Chondrocyte (in vitro differentiated cells): Measurements from ENCODE around the gene CNTN6. TPM values are rescaled to one million over a fixed set of nuclear protein-coding genes. Genes with fewer than 3 reads are reported as not detected.
"Not testable (repeated sequence)": the region's sequence is repeated elsewhere in the genome, so short reads cannot be mapped to it uniquely, and the experiment has no call there.

Experiments used
- DNase-seq: peaks from one replicate; pipeline ENCODE4 v3.0.0; 2021; ENCODE audit warnings: mixed read lengths, low spot score
- H3K27ac Mint-ChIP-seq: one replicate; pipeline ENCODE4 v1.8.0; 2021; ENCODE audit warnings: mild to moderate bottlenecking, moderate library complexity, mixed read lengths; ENCODE audit not compliant: unreplicated experiment
- H3K27me3 Mint-ChIP-seq: 2 replicates; pipeline ENCODE4 v1.8.0; 2021; ENCODE audit warnings: low read depth, mixed read lengths
- H3K36me3 Mint-ChIP-seq: 2 replicates; pipeline ENCODE4 v1.8.0; 2021; ENCODE audit warnings: low read depth, mixed read lengths
- H3K4me1 Mint-ChIP-seq: 2 replicates; pipeline ENCODE4 v1.8.0; 2021; ENCODE audit warnings: low read depth, mild to moderate bottlenecking, mixed read lengths
- H3K4me3 Mint-ChIP-seq: one replicate; pipeline ENCODE4 v1.8.0; 2021; ENCODE audit warnings: mild to moderate bottlenecking, moderate library complexity, mixed read lengths; ENCODE audit not compliant: unreplicated experiment
- H3K9me3 Mint-ChIP-seq: 2 replicates; pipeline ENCODE4 v1.8.0; 2021; ENCODE audit warnings: low read depth, mixed read lengths
- total RNA-seq: library from RNA; stranded (reverse); gene quantifications from 3 replicates; pipeline ENCODE4 v1.2.1, GENCODE V29; 2021
- TF ChIP-seq, protein P1 (sequence below): fragments of 200-600 bp; sonication (generic); IDR thresholded peaks from 2 replicates; pipeline ENCODE4 v1.5.0; 2021; ENCODE audit warnings: antibody characterized with exemption, mild to moderate bottlenecking, moderate library complexity

CNTN6 gene
- total RNA-seq, 1 donor from 2014 or later, result 2.2 TPM

DNA sequence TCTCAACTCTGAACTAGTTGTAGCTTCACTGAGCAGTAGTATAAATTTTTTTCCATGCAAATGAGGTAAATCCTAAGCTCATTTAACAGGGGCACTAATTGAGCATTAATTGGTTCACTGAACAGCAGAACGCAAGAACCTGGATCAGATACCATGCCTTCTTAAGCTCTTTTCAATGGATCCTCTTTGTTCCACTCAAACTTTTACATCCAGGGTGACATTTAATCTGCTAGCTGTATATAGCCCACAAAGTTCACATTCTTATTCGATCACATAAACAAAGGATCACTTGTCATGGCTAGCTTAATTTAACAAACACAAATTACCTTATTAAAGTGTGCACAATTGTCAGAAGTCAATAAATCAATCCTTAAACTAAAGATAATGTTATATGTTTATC, 281.6 kb downstream of the CNTN6 start:
- Mint-ChIP-seq H3K27ac (no peak overlapping the region), H3K27me3 (no peaks in the 10 kb centered on the region), H3K36me3 (no peaks in the 10 kb centered on the region), H3K9me3 (no peaks in the 10 kb centered on the region), H3K4me1 (no peaks in the 10 kb centered on the region), H3K4me3 (no peak overlapping the region)
- no peak for DNase-seq
- TF ChIP-seq, protein P1, sequence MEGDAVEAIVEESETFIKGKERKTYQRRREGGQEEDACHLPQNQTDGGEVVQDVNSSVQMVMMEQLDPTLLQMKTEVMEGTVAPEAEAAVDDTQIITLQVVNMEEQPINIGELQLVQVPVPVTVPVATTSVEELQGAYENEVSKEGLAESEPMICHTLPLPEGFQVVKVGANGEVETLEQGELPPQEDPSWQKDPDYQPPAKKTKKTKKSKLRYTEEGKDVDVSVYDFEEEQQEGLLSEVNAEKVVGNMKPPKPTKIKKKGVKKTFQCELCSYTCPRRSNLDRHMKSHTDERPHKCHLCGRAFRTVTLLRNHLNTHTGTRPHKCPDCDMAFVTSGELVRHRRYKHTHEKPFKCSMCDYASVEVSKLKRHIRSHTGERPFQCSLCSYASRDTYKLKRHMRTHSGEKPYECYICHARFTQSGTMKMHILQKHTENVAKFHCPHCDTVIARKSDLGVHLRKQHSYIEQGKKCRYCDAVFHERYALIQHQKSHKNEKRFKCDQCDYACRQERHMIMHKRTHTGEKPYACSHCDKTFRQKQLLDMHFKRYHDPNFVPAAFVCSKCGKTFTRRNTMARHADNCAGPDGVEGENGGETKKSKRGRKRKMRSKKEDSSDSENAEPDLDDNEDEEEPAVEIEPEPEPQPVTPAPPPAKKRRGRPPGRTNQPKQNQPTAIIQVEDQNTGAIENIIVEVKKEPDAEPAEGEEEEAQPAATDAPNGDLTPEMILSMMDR, result no peak

DNA sequence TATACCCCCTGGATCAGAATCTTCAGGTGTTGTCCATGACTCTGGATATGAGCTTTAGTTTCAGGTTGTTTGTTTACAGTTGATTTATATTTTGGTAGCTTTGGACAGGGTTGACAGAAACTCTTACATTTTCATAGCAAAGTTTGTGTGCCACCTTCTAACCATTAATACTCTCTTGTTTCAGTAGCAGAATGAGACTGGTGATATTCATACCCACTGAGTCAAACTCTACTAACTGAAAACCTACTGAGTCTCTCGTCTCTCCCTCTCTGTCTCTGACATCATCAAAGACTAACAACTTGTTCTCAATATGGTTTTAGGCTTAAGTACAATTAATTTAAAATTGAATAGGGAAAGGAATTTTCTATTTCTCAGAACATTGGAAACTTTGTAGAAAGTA, 282.3 kb downstream of the CNTN6 start:
- no peak overlapping the region for H3K27ac Mint-ChIP-seq
- DNase-seq, result no peak
- H3K36me3 Mint-ChIP-seq, result no peaks in the 10 kb centered on the region
- H3K27me3 Mint-ChIP-seq, result no peaks in the 10 kb centered on the region
- TF ChIP-seq, protein P1, result no peak
- no peaks in the 10 kb centered on the region for H3K4me1 Mint-ChIP-seq
- H3K9me3 Mint-ChIP-seq, result no peaks in the 10 kb centered on the region
- H3K4me3 Mint-ChIP-seq, result no peak overlapping the region

DNA sequence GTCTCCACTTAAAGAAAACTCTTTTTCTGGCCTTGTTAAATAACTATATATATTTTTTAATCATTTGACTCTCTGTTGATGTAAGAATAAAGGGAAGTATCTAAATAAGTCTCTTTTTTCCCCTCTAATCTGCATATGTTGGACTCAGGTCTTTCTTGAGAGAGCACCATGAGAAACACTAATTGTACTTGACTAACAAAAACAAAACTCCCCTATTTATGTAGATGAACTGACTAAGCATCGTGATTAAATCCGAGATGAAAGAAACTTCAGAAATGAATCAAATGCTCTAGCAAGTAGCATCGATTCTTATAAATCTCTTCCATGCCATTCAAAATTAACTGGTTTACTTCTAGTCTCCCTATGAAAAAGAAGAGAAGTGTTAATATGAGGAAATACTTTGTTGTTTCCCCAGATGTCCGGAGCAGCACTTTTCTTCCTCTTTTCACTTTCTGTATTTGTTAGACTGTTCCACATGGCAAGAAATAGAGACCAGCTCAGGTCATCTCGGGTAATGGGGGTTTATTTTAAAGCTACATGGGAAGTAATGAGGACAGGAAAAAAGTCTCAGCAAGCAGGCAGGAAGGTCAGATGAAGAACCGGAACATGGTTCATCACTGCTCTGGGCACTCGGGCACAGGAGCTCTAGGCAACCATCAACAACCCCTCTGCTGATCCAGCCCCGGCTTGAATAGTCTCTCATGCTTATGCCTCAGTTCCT, 288.3 kb downstream of the CNTN6 start:
- TF ChIP-seq, protein P1, result no peak
- Mint-ChIP-seq H3K9me3 (no peaks in the 10 kb centered on the region), H3K4me1 (no peaks in the 10 kb centered on the region), H3K4me3 (no peak overlapping the region), H3K36me3 (no peaks in the 10 kb centered on the region), H3K27me3 (no peaks in the 10 kb centered on the region), H3K27ac (no peak overlapping the region)
- DNase-seq, result no peak

DNA sequence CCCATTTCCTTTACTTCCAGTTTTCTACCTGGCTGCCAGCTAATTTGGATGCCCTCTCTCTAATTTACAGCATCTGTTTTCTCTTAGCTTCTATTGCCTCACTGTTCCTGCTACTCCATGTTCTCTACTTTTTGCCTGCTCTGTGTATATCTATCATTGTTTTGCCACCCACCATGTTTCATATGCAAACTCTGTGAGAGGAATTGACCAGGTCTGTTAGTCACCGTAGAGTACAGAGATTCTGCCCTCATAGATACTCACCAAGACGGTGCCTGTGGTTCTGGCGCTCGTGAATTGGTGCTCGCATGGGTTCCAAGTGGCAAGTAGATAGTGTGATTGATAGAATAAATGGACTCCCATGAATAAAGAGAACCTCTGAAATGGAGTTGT, 288.8 kb downstream of the CNTN6 start:
- Mint-ChIP-seq H3K27me3 (no peaks in the 10 kb centered on the region), H3K4me3 (no peak overlapping the region), H3K4me1 (no peaks in the 10 kb centered on the region), H3K27ac (no peak overlapping the region), H3K9me3 (peaks cover under 1% of the 10 kb centered on the region), H3K36me3 (no peaks in the 10 kb centered on the region)
- TF ChIP-seq, protein P1, result no peak
- no peak for DNase-seq

DNA sequence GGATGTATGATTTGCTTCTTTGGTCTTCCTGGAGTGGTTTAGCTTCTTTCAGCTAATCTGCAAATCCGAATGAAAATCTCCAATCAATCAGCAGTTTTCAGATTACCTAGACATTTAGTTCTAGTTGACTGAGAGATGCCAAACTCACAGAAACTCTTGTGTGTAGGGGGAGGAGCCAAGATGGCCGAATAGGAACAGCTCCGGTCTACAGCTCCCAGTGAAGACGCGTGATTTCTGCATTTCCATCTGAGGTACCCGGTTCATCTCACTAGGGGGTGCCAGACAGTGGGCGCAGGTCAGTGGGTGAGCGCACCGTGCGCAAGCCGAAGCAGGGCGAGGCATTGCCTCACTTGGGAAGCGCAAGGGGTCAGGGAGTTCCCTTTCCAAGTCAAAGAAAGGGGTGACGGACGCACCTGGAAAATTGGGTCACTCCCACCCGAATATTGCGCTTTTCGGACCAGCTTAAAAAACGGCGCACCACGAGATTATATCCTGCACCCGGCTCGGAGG, 294.6 kb downstream of the CNTN6 start:
- not testable (repeated sequence) for H3K4me1 Mint-ChIP-seq, H3K27me3 Mint-ChIP-seq, H3K4me3 Mint-ChIP-seq, H3K9me3 Mint-ChIP-seq, H3K36me3 Mint-ChIP-seq, DNase-seq, H3K27ac Mint-ChIP-seq

DNA sequence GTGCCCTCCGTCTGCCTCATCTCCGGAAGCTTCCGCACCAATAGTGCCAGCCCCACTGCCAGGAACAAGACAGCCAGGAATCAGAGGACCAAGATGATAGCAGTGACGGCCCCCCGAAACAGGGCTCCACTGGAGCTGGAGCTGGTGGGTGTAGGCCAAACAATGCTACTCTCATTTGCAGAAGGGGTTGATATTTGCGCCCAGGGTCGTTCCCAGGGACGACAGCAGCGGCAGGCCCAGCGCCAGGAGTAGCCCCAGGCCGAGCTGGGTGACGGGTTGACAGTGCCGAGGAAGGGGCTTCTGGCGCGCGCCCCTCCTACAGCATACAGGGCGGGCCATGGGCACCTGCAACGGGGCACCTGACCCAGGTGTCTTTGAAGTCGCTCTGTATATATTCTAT, 301.4 kb downstream of the CNTN6 start:
- no peak overlapping the region for H3K27ac Mint-ChIP-seq

More for the DNA sequence above, 301.4 kb downstream of the CNTN6 start:
- no peaks in the 10 kb centered on the region for H3K36me3 Mint-ChIP-seq
- peaks cover 4% of the 10 kb centered on the region for H3K4me1 Mint-ChIP-seq
- peaks cover 5% of the 10 kb centered on the region for H3K9me3 Mint-ChIP-seq
- TF ChIP-seq, protein P1, result no peak
- peak; percentile 70 for DNase-seq
- H3K27me3 Mint-ChIP-seq, result no peaks in the 10 kb centered on the region
- H3K4me3 Mint-ChIP-seq, result no peak overlapping the region
